ENCODE data around the gene DLL4. TPM values are rescaled to one million over a fixed set of nuclear protein-coding genes. Genes with fewer than 3 reads are reported as not detected.
A peak's percentile ranks its signal among the peaks of the same experiment; 100 is the strongest.

DLL4 gene
- polyA plus RNA-seq, 1 donor from 2014 or later, result 2.2 TPM

DNA sequence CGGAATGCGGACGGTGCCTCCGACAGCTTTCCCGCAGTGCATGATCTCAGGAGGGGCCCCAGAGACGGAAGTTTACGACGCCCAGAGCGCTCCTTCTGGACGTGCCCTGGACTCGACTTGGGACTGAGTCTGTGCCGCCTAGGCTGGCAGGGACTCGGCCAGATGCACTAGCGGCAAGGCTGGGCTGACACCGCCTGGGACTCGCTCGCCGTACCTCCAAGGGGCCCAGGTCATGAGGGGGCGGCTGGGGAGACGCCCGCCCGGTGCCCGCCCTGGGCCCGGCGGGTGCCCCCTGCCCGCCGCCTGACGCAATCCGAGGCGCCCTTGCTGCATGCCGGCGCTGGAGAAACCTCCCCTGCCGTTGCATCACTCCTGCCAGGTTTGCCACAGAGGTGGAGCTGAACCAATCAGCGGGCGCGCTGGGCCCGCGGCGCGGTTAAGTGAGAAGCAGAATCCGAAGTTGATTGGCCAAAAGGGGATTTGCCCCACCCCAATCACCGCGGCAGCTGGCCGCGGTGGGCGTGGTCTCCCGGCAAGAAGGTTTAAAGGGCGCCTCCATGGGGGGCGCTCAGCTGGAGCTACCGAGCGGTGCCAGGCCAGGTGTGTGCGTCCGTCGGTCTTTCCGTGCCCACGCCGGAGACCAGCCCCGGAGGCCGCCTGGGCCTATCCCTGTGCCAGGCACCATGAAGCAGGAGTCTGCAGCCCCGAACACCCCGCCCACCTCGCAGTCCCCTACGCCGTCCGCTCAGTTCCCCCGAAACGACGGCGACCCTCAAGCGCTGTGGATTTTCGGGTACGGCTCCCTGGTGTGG lies 24.0 kb downstream of the DLL4 start, which contains the start of gene CHAC1:
Gene CHAC1, plus strand, starts transcription at position 571 of the 812 bp plus-strand sequence. Its CDS starts 113 bp downstream, at position 684.
- H3K27me3 ChIP-seq (ENCODE audit: insufficient read depth, low read depth, low read length), result no peaks in the 10 kb centered on the region
- H3K27ac ChIP-seq (ENCODE audit: low read length), result peak within 1 kb of the TSS; percentile 39
- H3K9me2 ChIP-seq (ENCODE audit: insufficient read depth, low read length), result no peaks in the 10 kb centered on the region
- no peaks in the 10 kb centered on the region for H3K9me3 ChIP-seq (ENCODE audit: low read length)
- no peaks in the 10 kb centered on the region for H3F3A ChIP-seq (ENCODE audit: insufficient read depth, low read length, poor library complexity, severe bottlenecking)
- no peaks in the 10 kb centered on the region for H4K20me1 ChIP-seq (ENCODE audit: insufficient read depth)
- peak; percentile 76 for TF ChIP-seq MXI1 (conservative IDR thresholded peaks at IDR 0.05; ENCODE audit: poor library complexity, severe bottlenecking)
- peak; percentile 78 for TF ChIP-seq POLR2AphosphoS5 (IDR thresholded peaks at IDR 0.05)
- TF ChIP-seq EZH2 (IDR thresholded peaks at IDR 0.05; ENCODE audit: borderline replicate concordance, insufficient read depth, low read length, poor library complexity, severe bottlenecking), result no peak
- TF ChIP-seq SMC3 (conservative IDR thresholded peaks at IDR 0.05; ENCODE audit: poor library complexity), result no peak
- peak; percentile 22 for TF ChIP-seq EP300 (conservative IDR thresholded peaks at IDR 0.05; ENCODE audit: poor library complexity, severe bottlenecking)
- peak; percentile 47 for TF ChIP-seq REST (IDR thresholded peaks at IDR 0.05; ENCODE audit: borderline replicate concordance)
- TF ChIP-seq RAD21 (conservative IDR thresholded peaks at IDR 0.05), result peak; percentile 23
- peak; percentile 52 for TF ChIP-seq TAF1 (IDR thresholded peaks at IDR 0.05; ENCODE audit: low read depth)
- peak; percentile 45 for TF ChIP-seq CTCF (IDR thresholded peaks at IDR 0.05; ENCODE audit: poor library complexity, severe bottlenecking)
- no peaks in the 10 kb centered on the region for H3K79me2 ChIP-seq (replicated peaks; ENCODE audit: insufficient read depth, low read length)
- peak within 1 kb of the TSS; percentile 91 for H3K4me3 ChIP-seq (ENCODE audit: low read length)
- H2AFZ ChIP-seq (ENCODE audit: low read depth, low read length), result peak within 1 kb of the TSS; percentile 62
- no peaks in the 10 kb centered on the region for H3K36me3 ChIP-seq (ENCODE audit: insufficient read depth, low read length)
- peak within 1 kb of the TSS; percentile 72 for H3K9ac ChIP-seq (ENCODE audit: low read length)
- peak within 1 kb of the TSS; percentile 75 for H3K4me2 ChIP-seq (ENCODE audit: low read length)

- H3K9ac ChIP-seq (ENCODE audit: low read length), result peak overlapping the region; percentile 71
- H3K4me2 ChIP-seq (ENCODE audit: low read length), result peak overlapping the region; percentile 75
- peak overlapping the region; percentile 30 for H3K27ac ChIP-seq (ENCODE audit: low read length)
- H3K27me3 ChIP-seq (ENCODE audit: insufficient read depth, low read depth, low read length), result no peaks in the 10 kb centered on the region
- H3K4me3 ChIP-seq (ENCODE audit: low read length), result peak overlapping the region; percentile 91
- TF ChIP-seq RAD21 (conservative IDR thresholded peaks at IDR 0.05) (no peak), EP300 (conservative IDR thresholded peaks at IDR 0.05; ENCODE audit: poor library complexity, severe bottlenecking) (no peak), SMC3 (conservative IDR thresholded peaks at IDR 0.05; ENCODE audit: poor library complexity) (no peak), EZH2 (IDR thresholded peaks at IDR 0.05; ENCODE audit: borderline replicate concordance, insufficient read depth, low read length, poor library complexity, severe bottlenecking) (no peak), MXI1 (conservative IDR thresholded peaks at IDR 0.05; ENCODE audit: poor library complexity, severe bottlenecking) (no peak), REST (IDR thresholded peaks at IDR 0.05; ENCODE audit: borderline replicate concordance) (no peak), CTCF (IDR thresholded peaks at IDR 0.05; ENCODE audit: poor library complexity, severe bottlenecking) (no peak), POLR2AphosphoS5 (IDR thresholded peaks at IDR 0.05) (no peak), TAF1 (IDR thresholded peaks at IDR 0.05; ENCODE audit: low read depth) (no peak)
- H4K20me1 ChIP-seq (ENCODE audit: insufficient read depth), result no peaks in the 10 kb centered on the region
- H3K9me2 ChIP-seq (ENCODE audit: insufficient read depth, low read length), result no peaks in the 10 kb centered on the region
- H3F3A ChIP-seq (ENCODE audit: insufficient read depth, low read length, poor library complexity, severe bottlenecking), result no peaks in the 10 kb centered on the region
- H2AFZ ChIP-seq (ENCODE audit: low read depth, low read length), result peak overlapping the region; percentile 62
- H3K36me3 ChIP-seq (ENCODE audit: insufficient read depth, low read length), result no peaks in the 10 kb centered on the region
- no peaks in the 10 kb centered on the region for H3K9me3 ChIP-seq (ENCODE audit: low read length)
- H3K79me2 ChIP-seq (replicated peaks; ENCODE audit: insufficient read depth, low read length), result no peaks in the 10 kb centered on the region
These were observed 24.6 kb downstream of the DLL4 start for GRCh38 chr15:40953713-40954074.

Data from neural cell (in vitro differentiated cells).